ENCODE measurements around the gene SIAH1.
"Not testable (repeated sequence)": the region's sequence is repeated elsewhere in the genome, so short reads cannot be mapped to it uniquely, and the experiment has no call there.

The SIAH1 gene

GRCh38 chr16:48366165-48367093 lies 18.8 kb downstream of the SIAH1 start:
- DNase-seq (ENCODE audit: low spot score), result peak; percentile 48

DNA sequence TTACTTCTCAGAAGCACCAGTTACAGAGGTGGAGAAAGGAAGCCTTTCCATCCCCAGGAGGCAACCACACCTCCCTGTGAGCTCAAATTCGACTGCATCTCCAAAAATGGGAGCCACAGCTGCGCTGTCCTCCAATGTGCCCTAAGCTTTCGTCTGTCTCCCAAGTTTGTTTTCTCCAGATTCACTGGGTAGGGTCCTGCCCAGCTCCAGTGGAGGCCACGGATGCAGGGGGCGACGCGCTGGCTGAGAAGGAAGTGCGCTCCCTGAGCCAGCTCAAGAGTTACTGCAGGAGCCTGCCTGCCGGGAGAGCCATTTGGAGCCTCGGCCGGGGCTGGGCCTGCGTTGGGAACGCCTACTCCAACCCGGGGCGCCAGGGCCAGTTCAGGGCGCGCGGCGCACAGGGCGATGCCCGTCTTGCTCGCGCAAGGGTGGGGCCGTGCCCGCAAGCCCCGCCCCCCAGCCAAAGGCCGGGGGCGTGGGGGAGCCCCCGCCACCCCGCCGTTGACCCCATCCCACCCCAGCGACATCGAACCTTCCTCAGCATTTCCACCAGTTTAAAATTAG lies 19.5 kb downstream of the SIAH1 start:
- peak; percentile 92 for DNase-seq (ENCODE audit: low spot score)

DNA sequence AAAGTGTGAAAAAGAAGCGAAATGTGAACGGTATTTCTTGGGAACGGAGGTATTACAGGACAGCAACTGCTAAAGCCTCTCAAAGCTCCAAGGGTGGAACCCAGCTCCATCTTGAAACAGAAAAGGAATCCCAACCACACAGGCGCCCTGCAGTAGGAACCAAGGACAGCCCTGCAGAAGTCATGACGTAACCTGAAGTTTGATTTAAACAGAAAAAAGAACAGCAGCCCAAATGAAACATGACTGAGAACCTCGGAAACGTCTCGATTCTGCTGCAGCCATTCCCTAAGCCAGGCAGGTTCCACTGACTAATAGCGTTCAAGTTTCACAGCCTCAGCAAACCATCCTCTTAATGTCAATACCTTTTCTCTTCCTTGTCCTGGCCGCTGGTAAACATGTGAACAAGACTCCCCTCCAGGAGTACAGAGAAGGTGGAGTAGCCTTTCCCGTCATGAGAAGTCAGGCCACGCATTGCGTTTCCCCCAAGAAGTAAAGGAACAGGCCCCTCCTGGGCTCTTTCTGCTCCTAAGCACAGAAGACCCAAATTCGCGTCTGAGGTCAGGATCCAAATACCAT lies 20.1 kb downstream of the SIAH1 start:
- no peak for DNase-seq (ENCODE audit: low spot score)

- DNase-seq (ENCODE audit: low spot score), result no peak
Observed at GRCh38 chr16:48361540-48362144, 23.6 kb downstream of the SIAH1 start.

DNA sequence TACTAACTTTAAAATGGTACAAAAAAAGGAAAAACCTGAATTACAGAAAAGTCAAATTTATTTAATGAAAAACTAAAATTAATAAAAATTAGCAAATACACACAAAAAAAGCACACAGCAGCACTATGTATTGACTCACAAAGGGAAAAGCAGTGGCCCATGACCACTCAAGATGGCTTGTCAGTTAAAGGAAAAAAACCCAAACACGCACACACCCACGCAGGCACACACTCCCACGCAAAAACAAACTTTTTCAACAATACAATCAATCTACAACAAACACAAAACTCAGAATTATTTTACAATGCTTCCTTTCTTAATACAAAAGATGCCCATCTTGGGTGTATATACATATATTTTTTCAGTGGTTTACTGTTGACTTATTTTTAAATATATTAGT lies 24.2 kb downstream of the SIAH1 start:
- no peak for DNase-seq (ENCODE audit: low spot score)

DNA sequence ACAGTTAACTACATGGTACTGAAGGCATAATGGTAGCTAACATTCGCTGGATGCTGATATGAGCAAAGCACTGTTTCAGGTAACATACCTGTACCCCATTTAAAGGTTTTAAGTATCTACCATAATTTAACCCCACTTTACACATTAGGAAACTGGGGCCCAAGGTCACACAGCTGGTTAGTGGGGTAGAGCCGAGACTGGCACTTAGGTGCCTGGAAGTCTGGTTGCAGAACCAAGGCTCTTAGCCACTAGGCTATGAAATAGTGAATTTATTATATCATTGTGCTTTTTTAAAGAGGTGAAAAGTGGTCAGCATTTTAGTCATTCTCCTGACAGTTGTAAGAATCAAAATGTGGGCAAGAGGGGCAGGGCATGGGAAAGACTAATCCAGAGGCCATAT lies 25.2 kb downstream of the SIAH1 start:
- no peak for DNase-seq (ENCODE audit: low spot score)

DNA sequence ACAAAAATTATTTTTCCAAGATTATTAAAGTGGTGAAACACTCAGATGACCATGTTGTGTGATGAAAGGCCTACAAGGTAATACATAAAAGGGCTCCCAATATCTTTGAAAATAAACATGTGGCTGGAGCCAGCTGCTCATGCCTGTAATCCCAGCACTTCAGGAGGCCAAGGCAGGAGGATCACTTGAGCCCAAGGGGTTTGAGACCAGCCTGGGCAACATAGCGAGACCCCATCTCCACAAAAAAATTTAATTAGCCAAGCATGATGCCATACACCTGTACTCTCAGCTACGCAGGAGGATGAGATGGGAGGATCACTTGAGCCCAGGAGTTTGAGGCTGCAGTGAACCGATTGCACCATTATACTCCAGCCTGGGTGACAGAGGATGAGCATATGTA lies 26.8 kb downstream of the SIAH1 start:
- no peak for DNase-seq (ENCODE audit: low spot score)

DNA sequence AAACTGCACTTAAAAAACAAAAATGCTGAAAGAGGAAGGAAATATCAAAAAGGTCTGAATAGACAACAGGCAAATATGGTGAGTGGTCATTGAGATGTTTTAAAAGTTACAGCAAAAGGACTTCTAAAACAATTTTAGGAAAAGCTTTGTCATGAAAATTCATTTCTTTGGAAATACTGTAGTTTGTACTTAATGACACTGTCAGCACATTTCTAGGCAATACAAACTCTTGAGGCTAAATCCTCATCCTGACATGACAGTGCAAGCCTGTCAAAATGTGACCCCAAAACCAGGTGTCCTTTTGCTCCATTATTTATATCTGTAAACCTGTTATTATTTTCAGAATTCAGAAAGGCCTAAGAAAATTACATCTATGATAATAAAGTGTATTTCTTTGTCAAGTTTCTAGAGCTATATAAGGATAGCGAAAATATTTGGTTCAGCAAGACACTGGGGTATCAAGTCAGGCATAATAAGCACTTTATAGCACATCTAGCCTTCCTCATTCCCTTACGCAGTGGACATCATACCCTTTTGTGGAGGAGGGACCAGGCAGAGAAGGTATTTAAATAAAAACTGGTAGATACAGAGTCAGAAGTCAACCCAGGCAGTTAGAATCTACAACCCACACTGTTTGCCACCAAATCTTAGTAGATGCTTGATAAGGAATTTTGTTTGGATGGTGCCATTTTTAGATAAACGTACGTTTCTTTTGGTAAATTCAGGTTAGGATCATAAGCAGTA lies 28.4 kb downstream of the SIAH1 start:
- DNase-seq (ENCODE audit: low spot score), result no peak

- no peak for DNase-seq (ENCODE audit: low spot score)
Observed at GRCh38 chr16:48354877-48355855, 30.0 kb downstream of the SIAH1 start.

DNA sequence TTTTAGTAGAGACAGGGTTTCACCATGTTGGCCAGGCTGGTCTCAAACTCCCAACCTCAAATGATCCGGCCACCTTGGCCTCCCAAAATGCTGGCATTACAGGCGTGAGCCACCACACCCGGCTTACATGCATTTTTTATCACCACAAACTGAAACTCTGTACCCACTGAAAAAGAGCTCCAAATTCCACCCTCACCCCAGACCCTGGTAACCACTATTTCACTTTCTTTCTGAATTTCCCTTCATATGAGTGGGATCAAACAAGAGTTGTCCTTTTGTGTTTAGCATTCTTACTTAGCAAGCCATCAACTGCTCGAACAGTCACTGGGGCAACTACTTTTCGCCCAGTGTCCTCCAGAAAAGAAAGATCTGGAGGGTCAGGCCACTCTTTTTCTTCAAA lies 30.8 kb downstream of the SIAH1 start:
- not testable (repeated sequence) for DNase-seq (ENCODE audit: low spot score)

DNA sequence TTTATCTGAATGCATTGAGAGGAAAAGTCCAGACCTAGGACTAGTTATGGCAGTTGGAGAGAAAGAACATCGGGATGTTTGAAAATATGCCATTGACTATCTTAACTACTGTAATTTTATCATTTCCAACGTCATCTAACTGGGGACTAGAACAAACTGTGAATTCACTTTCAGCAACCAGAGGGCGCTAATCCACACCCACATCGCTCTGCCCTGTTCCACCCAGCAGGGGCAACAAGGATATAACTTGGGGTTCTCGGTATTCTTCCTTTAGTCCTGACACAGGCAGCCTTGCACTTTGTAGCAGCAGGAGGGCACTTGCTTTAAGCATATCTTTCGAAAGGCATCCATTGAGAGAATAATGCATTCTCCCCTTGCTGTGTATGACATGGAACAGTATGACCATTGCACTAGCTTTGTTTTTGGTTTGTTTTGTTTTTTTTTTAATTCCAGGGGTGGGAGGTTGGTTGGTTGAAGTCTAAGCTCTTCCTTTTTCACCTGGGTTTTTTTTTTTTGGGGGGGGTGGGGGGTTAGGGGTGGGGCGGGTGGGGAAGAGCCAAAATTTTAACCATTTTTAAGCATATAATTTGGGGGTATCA lies 31.5 kb downstream of the SIAH1 start:
- DNase-seq (ENCODE audit: low spot score), result peak; percentile 65

DNA sequence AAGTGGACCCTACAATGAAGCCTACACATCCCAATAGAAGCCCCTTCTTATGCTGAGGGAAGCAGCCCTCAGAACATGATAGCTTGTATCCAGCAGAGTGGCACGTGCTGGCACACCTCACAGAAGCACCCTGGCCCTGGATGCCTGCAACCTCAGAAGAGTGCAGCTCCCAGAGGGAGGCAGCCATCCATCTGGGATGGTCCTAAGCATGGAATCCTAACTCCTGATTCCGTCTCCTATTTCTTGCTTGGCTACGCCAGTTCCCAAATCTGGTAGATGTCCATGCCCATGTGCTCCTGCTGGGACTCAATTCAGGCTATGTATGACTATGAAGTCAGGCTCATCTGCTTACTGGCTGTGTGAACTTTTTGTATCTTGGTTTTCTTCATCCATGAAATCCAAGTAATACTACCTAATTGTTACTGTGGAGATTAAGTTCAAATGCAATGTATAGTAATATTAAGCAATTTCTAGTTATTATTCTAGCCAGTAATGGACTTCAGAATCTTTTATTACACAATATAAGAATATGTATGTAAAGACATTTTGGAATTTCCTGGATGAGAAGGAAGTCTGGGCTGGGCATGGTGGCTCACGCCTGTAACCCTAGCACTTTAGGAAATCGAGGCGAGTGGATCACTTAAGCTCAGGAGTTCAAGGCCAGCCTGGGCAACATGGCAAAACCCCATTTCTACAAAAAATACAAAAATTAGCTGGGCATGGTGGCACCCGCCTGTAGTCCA lies 32.4 kb downstream of the SIAH1 start:
- no peak for DNase-seq (ENCODE audit: low spot score)

GRCh38 chr16:48350736-48351135 lies 34.5 kb downstream of the SIAH1 start:
- no peak for DNase-seq (ENCODE audit: low spot score)

DNA sequence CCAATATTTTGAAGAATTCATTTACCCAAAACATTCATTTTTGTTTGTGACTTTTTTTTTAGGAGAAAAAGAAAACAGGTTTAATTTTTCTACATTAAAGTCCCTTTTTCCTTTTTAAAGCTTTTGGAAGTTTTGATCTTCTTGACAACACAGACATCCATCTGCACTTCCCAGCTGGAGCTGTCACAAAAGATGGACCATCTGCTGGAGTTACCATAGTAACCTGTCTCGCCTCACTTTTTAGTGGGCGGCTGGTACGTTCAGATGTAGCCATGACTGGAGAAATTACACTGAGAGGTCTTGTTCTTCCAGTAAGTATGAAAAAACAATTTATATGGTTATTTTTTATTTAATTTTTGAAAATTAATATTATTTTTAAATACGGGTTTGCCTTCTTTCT lies 37.2 kb downstream of the SIAH1 start:
- DNase-seq (ENCODE audit: low spot score), result no peak

GRCh38 chr16:48347191-48347865 lies 37.9 kb downstream of the SIAH1 start:
- no peak for DNase-seq (ENCODE audit: low spot score)

- no peak for DNase-seq (ENCODE audit: low spot score)
Observed at GRCh38 chr16:48342591-48342990, 42.6 kb downstream of the SIAH1 start.

- no peak for DNase-seq (ENCODE audit: low spot score)
Observed at GRCh38 chr16:48340054-48340453, 45.2 kb downstream of the SIAH1 start.

- DNase-seq (ENCODE audit: low spot score), result no peak
Observed at GRCh38 chr16:48335961-48336360, 49.3 kb downstream of the SIAH1 start.

- no peak for DNase-seq (ENCODE audit: low spot score)
Observed at GRCh38 chr16:48334325-48334724, 50.9 kb downstream of the SIAH1 start.

All from kidney capillary endothelial cell (primary cell).